HG03095 (cell line): Measurements from ENCODE around the gene SEC61B.
"Not testable (repeated sequence)": the region's sequence is repeated elsewhere in the genome, so short reads cannot be mapped to it uniquely, and the experiment has no call there.

Source experiments
- ATAC-seq: cut with Tn5 transposase; IDR thresholded peaks from one replicate; pipeline ENCODE4 v1.9.1; 2021; ENCODE audit warnings: moderate library complexity; ENCODE audit not compliant: unreplicated experiment

Gene SEC61B

GRCh38 chr9:99235926-99236634 lies 14.0 kb downstream of the SEC61B start:
- peak; percentile 95 for ATAC-seq

- no peak for ATAC-seq
These were observed 15.3 kb downstream of the SEC61B start for GRCh38 chr9:99237356-99237755.

GRCh38 chr9:99237849-99238248 lies 15.8 kb downstream of the SEC61B start:
- ATAC-seq, result not testable (repeated sequence)

DNA sequence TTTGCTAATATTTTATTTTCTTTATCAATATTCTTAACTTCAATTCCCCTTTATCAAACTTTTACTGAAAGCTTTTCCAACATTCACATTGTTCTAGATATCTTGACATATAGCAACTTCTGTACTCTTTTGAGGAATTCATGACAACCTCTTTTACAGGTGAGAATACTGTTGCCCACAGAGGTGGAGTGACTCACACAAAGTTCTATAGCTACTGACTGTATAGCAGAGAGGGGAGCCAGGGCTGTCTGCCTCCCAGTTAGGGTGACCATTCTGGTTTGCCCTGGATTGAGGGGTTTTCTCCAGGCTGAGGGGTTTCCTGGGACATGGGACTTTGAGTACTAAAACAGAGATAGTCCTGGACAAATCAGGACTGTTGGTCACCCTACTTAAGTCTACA lies 16.2 kb downstream of the SEC61B start:
- no peak for ATAC-seq

- no peak for ATAC-seq
These were observed 17.4 kb downstream of the SEC61B start for GRCh38 chr9:99239341-99240060.

DNA sequence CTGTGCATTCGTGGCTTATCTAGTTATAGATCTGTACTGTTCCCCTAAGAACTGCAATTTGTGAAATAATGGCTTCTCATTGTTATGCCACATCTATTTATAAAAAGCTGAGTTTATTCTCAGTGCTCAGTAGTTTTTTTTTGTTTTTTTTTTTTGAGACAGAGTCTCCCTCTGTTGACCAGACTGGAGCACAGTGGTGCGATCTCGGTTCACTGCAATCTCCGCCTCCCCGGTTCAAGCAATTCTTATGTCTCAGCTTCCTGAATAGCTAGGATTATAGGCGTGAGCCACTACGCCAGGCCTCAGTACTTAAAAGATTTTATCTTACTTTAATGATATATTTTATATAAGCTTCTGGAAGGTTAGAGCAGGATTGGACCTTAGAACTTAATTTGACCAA lies 19.0 kb downstream of the SEC61B start:
- ATAC-seq, result no peak

- peak; percentile 93 for ATAC-seq
These were observed 22.5 kb downstream of the SEC61B start for GRCh38 chr9:99244344-99245260.

GRCh38 chr9:99249619-99250018 lies 27.5 kb downstream of the SEC61B start:
- ATAC-seq, result no peak

DNA sequence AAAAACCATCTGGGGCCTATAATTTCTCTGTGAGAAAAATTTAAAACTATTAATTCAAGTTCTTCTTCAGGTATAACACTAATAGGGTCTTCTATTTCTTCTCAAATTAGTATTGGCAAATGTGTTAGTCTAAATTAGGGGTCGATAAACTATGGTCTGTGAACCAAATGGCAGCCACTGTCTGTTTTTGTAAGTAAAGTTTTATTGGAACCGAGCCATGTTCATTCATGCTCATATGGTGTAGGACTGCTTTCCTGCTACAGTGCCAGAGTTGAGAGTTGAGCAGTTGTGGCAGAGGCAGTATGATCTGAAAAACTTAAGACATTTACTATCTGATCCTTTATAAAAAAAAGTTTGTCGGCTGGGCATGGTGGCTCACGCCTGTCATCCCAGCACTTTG lies 29.1 kb downstream of the SEC61B start:
- no peak for ATAC-seq

- peak; percentile 27 for ATAC-seq
These were observed 31.1 kb downstream of the SEC61B start for GRCh38 chr9:99253134-99253533.

- peak; percentile 81 for ATAC-seq
These were observed 31.8 kb downstream of the SEC61B start for GRCh38 chr9:99253772-99254431.

DNA sequence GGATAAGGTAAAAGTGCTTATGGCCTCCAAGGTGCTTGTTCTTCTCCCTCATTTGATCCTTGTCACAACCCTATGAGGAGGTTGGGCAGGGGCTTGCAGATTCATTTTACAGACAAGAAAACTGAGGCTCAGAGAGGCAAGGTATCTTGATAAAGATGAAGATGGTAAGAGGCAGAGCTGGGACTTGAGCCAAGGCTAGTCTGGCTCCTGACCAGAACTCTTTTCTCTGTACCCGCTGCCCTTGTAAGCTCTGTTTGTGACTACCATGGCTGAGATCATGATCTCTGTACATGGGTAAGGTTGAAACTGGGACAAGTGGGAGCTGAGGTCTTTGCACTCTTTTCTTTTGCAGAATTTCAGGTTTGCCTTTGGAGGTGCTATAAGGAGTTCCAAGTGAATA lies 33.6 kb downstream of the SEC61B start:
- ATAC-seq, result no peak

GRCh38 chr9:99257723-99258389 lies 35.8 kb downstream of the SEC61B start:
- ATAC-seq, result no peak

- no peak for ATAC-seq
These were observed 37.3 kb downstream of the SEC61B start for GRCh38 chr9:99259231-99259918.

- ATAC-seq, result no peak
These were observed 39.8 kb downstream of the SEC61B start for GRCh38 chr9:99261923-99262322.

- ATAC-seq, result peak; percentile 39
These were observed 40.9 kb downstream of the SEC61B start for GRCh38 chr9:99262949-99263418.

GRCh38 chr9:99264070-99264680 lies 42.1 kb downstream of the SEC61B start:
- no peak for ATAC-seq

DNA sequence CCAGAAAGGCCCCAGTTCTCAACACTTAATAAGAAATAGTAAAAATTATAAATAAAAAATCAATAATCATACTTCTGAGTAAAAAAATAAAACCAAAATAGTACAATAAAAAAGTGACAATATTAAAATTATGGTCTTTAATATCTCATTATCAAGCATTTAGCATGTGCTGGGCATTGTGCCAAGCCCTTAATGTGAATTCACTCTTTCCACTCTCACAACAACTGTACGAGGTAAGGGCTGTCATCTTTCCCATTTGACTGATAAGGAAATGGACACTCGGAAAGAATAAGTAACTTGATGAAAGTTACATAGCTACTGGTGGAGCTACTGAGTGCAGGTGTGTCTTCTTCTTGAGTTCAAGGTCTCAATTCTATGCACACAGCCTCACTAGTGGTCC lies 43.6 kb downstream of the SEC61B start:
- no peak for ATAC-seq
